AG04449 (cell line): ENCODE data around the gene RAD51B.

Experiments
- CTCF ChIA-PET: fragments of 350-600 bp; formaldehyde crosslinking; extraction: SDS; loops from one replicate; lab custom pipeline; 2021; ENCODE audit warnings: antibody characterized with exemption; lab: Yijun Ruan, JAX
- POLR2A ChIA-PET: fragments of 400-600, 350-600 bp; formaldehyde crosslinking; extraction: SDS; loops from one replicate; lab custom pipeline; 2020; ENCODE audit warnings: antibody characterized with exemption, inconsistent platforms; lab: Yijun Ruan, JAX
- DNase-seq: peaks from one replicate; pipeline ENCODE4 v3.0.0-alpha.2; 2010; ENCODE audit warnings: low read depth, low spot score
- H3K4me3 ChIP-seq: 2 replicates; pipeline ENCODE4 v1.5.1; 2011; ENCODE audit warnings: low read depth, mild to moderate bottlenecking, control low read depth, low read length
- CTCF ChIP-seq: IDR thresholded peaks from one replicate; pipeline ENCODE4 v1.5.1; 2011; ENCODE audit warnings: mild to moderate bottlenecking, moderate library complexity, low read length, control low read depth, inconsistent platforms; ENCODE audit not compliant: insufficient read depth; ENCODE audit errors: missing control alignments

RAD51B gene

GRCh38 chr14:68714991-68715924 lies 895.7 kb downstream of the RAD51B start:
- no peak overlapping the region for H3K4me3 ChIP-seq
- no peak for TF ChIP-seq CTCF
- ChIA-PET POLR2A (interaction anchor here (0.7 kb wide), 1 partner anchor 78 kb away, joined by 3 read pairs; the partner anchor contains the start of gene ZFP36L1), CTCF (interaction anchor here (0.9 to 1.1 kb wide), 2 partner anchors 12 to 59 kb away, joined by 3 to 4 read pairs; no protein-coding TSS in a partner anchor)
- peak; percentile 56 for DNase-seq

DNA sequence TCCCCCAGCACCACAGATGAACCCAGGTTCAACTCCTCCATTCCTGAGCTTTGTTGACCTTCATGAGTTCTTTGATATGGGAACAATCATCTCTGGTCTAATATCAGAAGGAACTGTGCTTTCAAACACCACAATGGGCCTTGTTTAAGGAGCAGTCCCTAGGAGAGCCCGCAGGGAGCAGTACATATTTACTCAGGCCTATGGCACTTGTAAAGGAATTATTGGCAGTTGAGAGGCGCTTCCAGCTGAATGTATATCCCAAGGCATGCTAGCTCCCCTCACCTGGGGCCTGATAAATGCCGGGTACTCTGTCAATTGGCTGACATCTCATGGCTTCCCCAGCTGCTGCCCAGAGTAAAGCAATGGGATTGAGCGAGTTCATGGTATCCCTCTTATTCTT lies 897.1 kb downstream of the RAD51B start:
- ChIA-PET CTCF (interaction anchor here (0.9 to 1.2 kb wide), 3 partner anchors 10 to 268 kb away, joined by 3 read pairs; no protein-coding TSS in a partner anchor), POLR2A (interaction anchor here (0.9 kb wide), 1 partner anchor 73 kb away, joined by 3 read pairs; no protein-coding TSS in a partner anchor)
- H3K4me3 ChIP-seq = no peak overlapping the region
- no peak for TF ChIP-seq CTCF
- no peak for DNase-seq

- H3K4me3 ChIP-seq = no peak overlapping the region
- ChIA-PET POLR2A (interaction anchor here (0.6 kb wide), 1 partner anchor 71 kb away, joined by 3 read pairs; no protein-coding TSS in a partner anchor), CTCF (interaction anchor here (0.9 to 1.5 kb wide), 3 partner anchors 10 to 12 kb away, joined by 3 to 4 read pairs (median 4); no protein-coding TSS in a partner anchor)
- no peak for DNase-seq
- TF ChIP-seq CTCF = peak; percentile 23
Observed at GRCh38 chr14:68718023-68718990, 898.7 kb downstream of the RAD51B start.

DNA sequence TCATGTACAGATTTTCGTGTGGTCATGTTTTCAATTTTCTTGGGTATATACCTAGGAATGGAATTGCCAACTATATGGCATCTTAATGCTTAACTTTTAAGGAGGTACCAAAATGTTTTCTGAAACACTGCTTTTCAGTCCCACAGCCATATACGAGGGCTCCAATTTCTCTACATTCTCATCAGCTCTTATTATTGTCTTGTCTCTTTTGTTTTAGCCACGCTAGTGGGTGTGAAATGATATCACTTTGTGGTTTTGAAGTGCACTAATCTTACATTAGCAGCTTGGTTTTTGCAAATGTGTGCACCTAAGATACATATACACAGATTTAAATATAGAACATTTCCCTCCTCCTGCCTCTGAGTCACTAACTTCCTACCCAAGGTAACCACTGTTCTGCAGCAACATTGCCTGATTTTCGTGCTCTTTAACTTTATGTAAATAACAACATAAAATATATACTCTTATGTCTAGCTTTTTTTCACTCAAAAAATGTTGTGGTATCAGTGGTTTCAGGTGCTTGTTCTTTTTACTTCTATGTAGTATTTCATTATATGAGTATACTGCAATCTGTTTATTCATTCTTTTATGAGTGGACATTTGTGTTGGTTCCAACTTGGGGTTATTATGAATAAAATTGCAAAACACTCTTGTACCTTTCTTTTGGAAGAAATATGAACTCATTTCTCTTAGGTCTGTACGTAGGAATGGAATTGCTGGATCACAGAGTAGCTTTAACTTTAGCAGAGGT lies 900.2 kb downstream of the RAD51B start:
- no peak for DNase-seq
- no peak for TF ChIP-seq CTCF
- ChIA-PET POLR2A (no interaction called here), CTCF (interaction anchor here (1.2 to 1.5 kb wide), 3 partner anchors 9 to 342 kb away, joined by 3 to 4 read pairs (median 3); no protein-coding TSS in a partner anchor)
- H3K4me3 ChIP-seq = no peak overlapping the region

DNA sequence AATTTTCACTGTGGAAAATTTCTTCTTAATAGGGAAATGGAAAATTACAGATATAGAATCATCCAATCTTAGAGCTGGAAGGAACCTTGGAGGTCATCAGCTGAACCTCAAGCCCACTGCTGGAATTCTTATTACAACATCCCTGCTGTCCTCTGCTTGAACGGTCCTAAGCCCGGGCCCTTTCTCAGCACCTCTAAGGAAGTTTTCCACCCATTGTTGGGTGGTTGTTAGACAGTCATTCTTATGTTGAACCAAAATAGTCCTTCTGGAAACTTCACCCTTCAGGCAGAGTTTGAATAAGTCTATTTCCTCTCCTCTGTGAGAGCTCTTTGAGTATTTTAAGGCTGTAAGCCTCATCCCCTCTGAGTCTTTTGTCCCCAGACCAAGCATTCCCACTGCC lies 902.6 kb downstream of the RAD51B start:
- no peak overlapping the region for H3K4me3 ChIP-seq
- TF ChIP-seq CTCF = no peak
- ChIA-PET POLR2A (no interaction called here), CTCF (interaction anchor here (1.1 kb wide), 1 partner anchor 14 kb away, joined by 3 read pairs; no protein-coding TSS in a partner anchor)
- no peak for DNase-seq
